Keratinocyte (primary cell): ENCODE measurements around the gene BCAT1. TPM values are rescaled to one million over a fixed set of nuclear protein-coding genes. Genes with fewer than 3 reads are reported as not detected.

Experiments used
- DNase-seq: peaks from one replicate; pipeline ENCODE4 v3.0.0-alpha.2; 2011; ENCODE audit warnings: low read depth, missing footprints, low spot score
- FAIRE-seq: peaks from 2 replicates; lab custom pipeline; 2011; peaks lifted over from hg19 to GRCh38; lab: Jason Lieb, UNC
- H2AFZ ChIP-seq: 2 replicates; pipeline ENCODE4 v1.6.0; 2012; ENCODE audit warnings: low read length, control low read depth, inconsistent platforms; ENCODE audit not compliant: control insufficient read depth
- H3K27ac ChIP-seq: 2 replicates; pipeline ENCODE4 v1.5.1; 2011; ENCODE audit warnings: low read length; ENCODE audit not compliant: control insufficient read depth, insufficient read depth
- H3K27me3 ChIP-seq: 3 replicates; pipeline ENCODE4 v1.6.0; 2011; ENCODE audit warnings: low read length; ENCODE audit not compliant: control insufficient read depth, insufficient read depth; ENCODE audit errors: extremely low read depth
- H3K36me3 ChIP-seq, 2 experiments: 2 replicates in 1 of 2; 3 replicates in 1 of 2; pipeline ENCODE4 v1.5.1; 2011; ENCODE audit warnings: low read length in 2 of 2, mild to moderate bottlenecking in 1 of 2; ENCODE audit not compliant: control insufficient read depth in 2 of 2, insufficient read depth in 2 of 2; ENCODE audit errors: extremely low read depth in 1 of 2
- H3K4me1 ChIP-seq: 3 replicates; pipeline ENCODE4 v1.5.1; 2011; ENCODE audit warnings: low read length; ENCODE audit not compliant: control insufficient read depth, insufficient read depth; ENCODE audit errors: extremely low read depth
- H3K4me2 ChIP-seq: 3 replicates; pipeline ENCODE4 v1.6.0; 2011; ENCODE audit warnings: low read depth, low read length; ENCODE audit not compliant: control insufficient read depth, insufficient read depth; ENCODE audit errors: extremely low read depth
- H3K4me3 ChIP-seq, 3 experiments: fragments of 200-600 bp in 1 of 3; sonication (generic) in 1 of 3; 2 replicates in 2 of 3; 3 replicates in 1 of 3; pipeline ENCODE4 v1.5.1; 2011 to 2016; ENCODE audit warnings: low read length in 3 of 3, mild to moderate bottlenecking in 3 of 3, control low read depth in 2 of 3, inconsistent platforms in 1 of 3, low read depth in 1 of 3, mixed read lengths in 1 of 3, mixed run types in 1 of 3, moderate library complexity in 1 of 3; ENCODE audit not compliant: control insufficient read depth in 2 of 3, insufficient read depth in 2 of 3; ENCODE audit errors: extremely low read depth in 1 of 3
- H3K79me2 ChIP-seq: 2 replicates; pipeline ENCODE4 v1.6.0; 2012; ENCODE audit warnings: low read length; ENCODE audit not compliant: control insufficient read depth, insufficient read depth
- H3K9ac ChIP-seq: 3 replicates; pipeline ENCODE4 v1.6.0; 2011; ENCODE audit warnings: low read length; ENCODE audit not compliant: control insufficient read depth, insufficient read depth; ENCODE audit errors: extremely low read depth
- H3K9me1 ChIP-seq: 3 replicates; pipeline ENCODE4 v1.6.0; 2011; ENCODE audit warnings: low read length; ENCODE audit not compliant: control insufficient read depth, insufficient read depth; ENCODE audit errors: extremely low read depth
- H3K9me3 ChIP-seq: 2 replicates; pipeline ENCODE4 v1.5.1; 2012; ENCODE audit warnings: low read depth, low read length; ENCODE audit not compliant: control insufficient read depth
- H4K20me1 ChIP-seq: 3 replicates; pipeline ENCODE4 v1.6.0; 2011; ENCODE audit warnings: low read length; ENCODE audit not compliant: control insufficient read depth, insufficient read depth; ENCODE audit errors: extremely low read depth
- EZH2 ChIP-seq: IDR thresholded peaks from one replicate; pipeline ENCODE4 v1.6.1; 2012; ENCODE audit warnings: inconsistent platforms, mild to moderate bottlenecking, low read length, moderate library complexity
- dilution Hi-C: fragments of 300-500 bp; cut with MboI; formaldehyde crosslinking; loops from one replicate; pipeline ENCODE4 v1.7.0; 2020; ENCODE audit warnings: low sequenced_read_pairs; ENCODE audit not compliant: extremely low pct_ligation_motif_present
- polyA plus RNA-seq, 5 experiments: library from polyadenylated mRNA; depleted of rRNA in 3 of 5; stranded (reverse) in 3 of 5; stranded (forward) in 1 of 5; unstranded in 1 of 5; fragments of >200 nt; gene quantifications; 1 replicate in 1 of 5; 2 replicates in 3 of 5; 3 replicates in 1 of 5; pipeline versions ENCODE4 v1.2.1 to v1.2.3, GENCODE V29; 2011 to 2012; ENCODE audit warnings: missing spikeins in 2 of 5, low read depth in 1 of 5, low replicate concordance in 1 of 5
- TF ChIP-seq, protein P1 (sequence below), 3 experiments: IDR thresholded peaks in 1 of 3; conservative IDR thresholded peaks in 1 of 3; optimal IDR thresholded peaks in 1 of 3; 2 replicates in 2 of 3; 3 replicates in 1 of 3; pipeline versions ENCODE3 to v1.5.1; 2011; ENCODE audit warnings: low read length in 3 of 3, mild to moderate bottlenecking in 3 of 3, moderate library complexity in 2 of 3, control low read depth in 1 of 3, inconsistent platforms in 1 of 3; ENCODE audit not compliant: insufficient read depth in 2 of 3; ENCODE audit errors: extremely low read depth in 1 of 3

The BCAT1 gene
- polyA plus RNA-seq, 1 donor (not counting 4 experiments of a cell fraction or from before 2014, with no cell fraction given) = 6.5 TPM

DNA sequence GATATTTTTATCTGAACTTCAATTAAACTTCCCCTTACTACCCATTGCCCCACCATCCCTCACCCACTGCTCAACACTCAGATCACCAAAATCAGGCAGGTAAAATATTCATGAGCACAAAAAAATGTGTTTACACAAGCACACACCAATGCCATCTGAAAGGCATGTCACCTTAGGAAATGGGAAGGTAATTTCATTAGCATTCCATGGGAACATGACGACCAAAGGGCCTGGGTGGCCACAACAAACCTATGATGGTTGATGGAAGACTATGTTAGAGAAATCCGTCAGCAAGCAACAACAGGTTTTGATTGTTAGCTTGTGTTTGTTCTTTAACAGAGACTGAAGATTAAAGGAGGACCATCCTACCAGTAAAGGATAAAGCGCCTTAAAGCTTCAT lies 97.6 kb downstream of the BCAT1 start:
- Histone ChIP-seq H3K9me1 (no peaks in the 10 kb centered on the region), H3K9me3 (no peaks in the 10 kb centered on the region), H3K4me3 (no peak overlapping the region), H2AFZ (no peak overlapping the region), H3K4me2 (no peak overlapping the region), H3K36me3 (no peaks in the 10 kb centered on the region), H3K27me3 (no peaks in the 10 kb centered on the region), H3K27ac (no peak overlapping the region), H3K4me1 (peaks cover 28% of the 10 kb centered on the region), H3K9ac (no peak overlapping the region), H3K79me2 (no peaks in the 10 kb centered on the region), H4K20me1 (no peaks in the 10 kb centered on the region)
- FAIRE-seq = no peak
- dilution Hi-C loops = no loop called here
- no peak for TF ChIP-seq EZH2
- no peak for DNase-seq

DNA sequence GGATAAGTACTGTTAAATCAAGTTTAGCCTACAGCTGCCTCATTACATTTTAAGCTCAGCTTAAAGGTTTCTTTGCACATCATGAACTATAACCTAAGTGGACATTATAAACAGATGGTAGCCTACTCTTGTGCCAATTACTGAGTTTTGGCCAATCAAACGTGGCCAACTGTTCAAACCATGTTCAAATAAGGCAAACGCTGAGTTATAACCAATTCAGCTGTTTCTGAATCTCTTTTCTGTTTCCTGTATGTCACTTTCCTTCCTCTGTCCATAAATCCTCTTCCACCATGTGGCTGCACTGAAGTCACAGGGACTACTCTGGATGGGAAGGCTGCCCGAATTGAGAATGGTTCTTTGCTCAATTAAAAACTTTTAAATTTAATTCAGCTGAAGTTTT lies 98.4 kb downstream of the BCAT1 start:
- H3K9me3 ChIP-seq = no peaks in the 10 kb centered on the region
- dilution Hi-C loops = no loop called here
- H3K9ac ChIP-seq = no peak overlapping the region
- peaks cover 25% of the 10 kb centered on the region for H3K4me1 ChIP-seq
- H4K20me1 ChIP-seq = no peaks in the 10 kb centered on the region
- H3K9me1 ChIP-seq = no peaks in the 10 kb centered on the region
- no peaks in the 10 kb centered on the region for H3K36me3 ChIP-seq
- no peak overlapping the region for H3K4me3 ChIP-seq
- no peak overlapping the region for H2AFZ ChIP-seq
- DNase-seq (no peak), FAIRE-seq (no peak)
- H3K27ac ChIP-seq = no peak overlapping the region
- TF ChIP-seq, protein P1, sequence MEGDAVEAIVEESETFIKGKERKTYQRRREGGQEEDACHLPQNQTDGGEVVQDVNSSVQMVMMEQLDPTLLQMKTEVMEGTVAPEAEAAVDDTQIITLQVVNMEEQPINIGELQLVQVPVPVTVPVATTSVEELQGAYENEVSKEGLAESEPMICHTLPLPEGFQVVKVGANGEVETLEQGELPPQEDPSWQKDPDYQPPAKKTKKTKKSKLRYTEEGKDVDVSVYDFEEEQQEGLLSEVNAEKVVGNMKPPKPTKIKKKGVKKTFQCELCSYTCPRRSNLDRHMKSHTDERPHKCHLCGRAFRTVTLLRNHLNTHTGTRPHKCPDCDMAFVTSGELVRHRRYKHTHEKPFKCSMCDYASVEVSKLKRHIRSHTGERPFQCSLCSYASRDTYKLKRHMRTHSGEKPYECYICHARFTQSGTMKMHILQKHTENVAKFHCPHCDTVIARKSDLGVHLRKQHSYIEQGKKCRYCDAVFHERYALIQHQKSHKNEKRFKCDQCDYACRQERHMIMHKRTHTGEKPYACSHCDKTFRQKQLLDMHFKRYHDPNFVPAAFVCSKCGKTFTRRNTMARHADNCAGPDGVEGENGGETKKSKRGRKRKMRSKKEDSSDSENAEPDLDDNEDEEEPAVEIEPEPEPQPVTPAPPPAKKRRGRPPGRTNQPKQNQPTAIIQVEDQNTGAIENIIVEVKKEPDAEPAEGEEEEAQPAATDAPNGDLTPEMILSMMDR (optimal IDR thresholded peaks at IDR 0.05 in 1 of 3, IDR thresholded peaks at IDR 0.05 in 1 of 3, conservative IDR thresholded peaks at IDR 0.05 in 1 of 3; ENCODE audit: extremely low read depth in 1 of 3, insufficient read depth in 2 of 3, low read length in 3 of 3) = no peak
- no peak for TF ChIP-seq EZH2
- no peaks in the 10 kb centered on the region for H3K27me3 ChIP-seq
- no peaks in the 10 kb centered on the region for H3K79me2 ChIP-seq
- H3K4me2 ChIP-seq = no peak overlapping the region

GRCh38 chr12:24848941-24849477 lies 99.9 kb downstream of the BCAT1 start:
- FAIRE-seq = no peak
- no peak for TF ChIP-seq EZH2
- TF ChIP-seq, protein P1 (optimal IDR thresholded peaks at IDR 0.05 in 1 of 3, IDR thresholded peaks at IDR 0.05 in 1 of 3, conservative IDR thresholded peaks at IDR 0.05 in 1 of 3; ENCODE audit: extremely low read depth in 1 of 3, insufficient read depth in 2 of 3, low read length in 3 of 3) = no peak

More at GRCh38 chr12:24848941-24849477, 99.9 kb downstream of the BCAT1 start:
- Histone ChIP-seq H3K27me3 (no peaks in the 10 kb centered on the region), H3K9me1 (no peaks in the 10 kb centered on the region), H4K20me1 (no peaks in the 10 kb centered on the region), H3K9me3 (no peaks in the 10 kb centered on the region), H2AFZ (no peak overlapping the region), H3K79me2 (no peaks in the 10 kb centered on the region), H3K4me3 (no peak overlapping the region), H3K4me1 (peaks cover 22% of the 10 kb centered on the region), H3K36me3 (no peaks in the 10 kb centered on the region), H3K9ac (no peak overlapping the region), H3K4me2 (no peak overlapping the region), H3K27ac (no peak overlapping the region)
- dilution Hi-C loops = no loop called here
- DNase-seq = no peak
